SU-DHL-6 (cell line): Measurements from ENCODE around the gene GCDH.

Experiments
- H2AFZ ChIP-seq: fragments of 200-600 bp; sonication (generic); 2 replicates; pipeline ENCODE4 v1.6.1; 2014; ENCODE audit warnings: low read depth, mild to moderate bottlenecking, moderate library complexity, mixed read lengths, antibody characterized with exemption, low read length; ENCODE audit not compliant: severe bottlenecking
- H3F3A ChIP-seq: fragments of 200-600 bp; shearing (Covaris generic); 2 replicates; pipeline ENCODE4 v1.6.0; 2016; ENCODE audit warnings: antibody characterized with exemption, mild to moderate bottlenecking; ENCODE audit not compliant: insufficient read depth
- H3K27ac ChIP-seq: fragments of 200-600 bp; sonication (generic); 2 replicates; pipeline ENCODE4 v1.5.1; 2016; ENCODE audit warnings: low read depth, mild to moderate bottlenecking, low read length, moderate library complexity, mixed read lengths
- H3K27me3 ChIP-seq: fragments of 200-600 bp; sonication (generic), shearing (Covaris generic); 2 replicates; pipeline ENCODE4 v1.6.0; 2014; ENCODE audit warnings: mild to moderate bottlenecking, low read length
- H3K36me3 ChIP-seq: fragments of 200-600 bp; sonication (generic); 2 replicates; pipeline ENCODE4 v1.6.1; 2014; ENCODE audit warnings: mild to moderate bottlenecking, low read length, mixed read lengths
- H3K4me2 ChIP-seq: fragments of 300-600, 200-600 bp; shearing (Covaris generic), sonication (generic); 2 replicates; pipeline ENCODE4 v1.6.0; 2014; ENCODE audit warnings: low read length, low read depth, mild to moderate bottlenecking; ENCODE audit not compliant: poor library complexity, severe bottlenecking
- H3K4me3 ChIP-seq: fragments of 200-600 bp; sonication (generic); 2 replicates; pipeline ENCODE4 v1.5.1; 2014; ENCODE audit warnings: antibody characterized with exemption, low read length, mild to moderate bottlenecking, mixed read lengths; ENCODE audit not compliant: insufficient read depth, poor library complexity, severe bottlenecking
- H3K79me2 ChIP-seq: fragments of 200-600 bp; sonication (generic); 2 replicates; pipeline ENCODE4 v1.6.1; 2014; ENCODE audit warnings: mild to moderate bottlenecking, low read length, moderate library complexity; ENCODE audit not compliant: insufficient read depth
- H3K9ac ChIP-seq: fragments of 200-600 bp; sonication (generic); 2 replicates; pipeline ENCODE4 v1.7.0; 2014; ENCODE audit warnings: mild to moderate bottlenecking, low read length
- H3K9me2 ChIP-seq: fragments of 200-600 bp; sonication (generic); replicated peaks from 2 replicates; pipeline ENCODE4 v1.6.1; 2014; ENCODE audit warnings: low read length; ENCODE audit not compliant: insufficient read depth
- H3K9me3 ChIP-seq: fragments of 200-600 bp; sonication (generic); 2 replicates; pipeline ENCODE4 v1.6.1; 2014; ENCODE audit warnings: low read length, mixed read lengths; ENCODE audit not compliant: insufficient read depth
- H4K20me1 ChIP-seq: fragments of 200-600 bp; sonication (generic); 2 replicates; pipeline ENCODE4 v1.6.1; 2014; ENCODE audit warnings: low read depth, mild to moderate bottlenecking, antibody characterized with exemption, low read length, moderate library complexity, mixed read lengths
- CTCF ChIP-seq: fragments of 200-600 bp; sonication (generic); IDR thresholded peaks from one replicate; pipeline ENCODE4 v1.5.1; 2017; ENCODE audit warnings: antibody characterized with exemption, mild to moderate bottlenecking, low read length, moderate library complexity; ENCODE audit not compliant: insufficient read depth, poor library complexity, severe bottlenecking
- EZH2phosphoT487 ChIP-seq: fragments of 200-600 bp; sonication (generic), shearing (Covaris generic); conservative IDR thresholded peaks from 2 replicates; pipeline ENCODE4 v1.6.1; 2018; ENCODE audit warnings: mild to moderate bottlenecking, antibody characterized with exemption, low read length, moderate library complexity, mixed read lengths

Gene GCDH

GRCh38 chr19:12940897-12941296, 49.9 kb downstream of the GCDH start:
- TF ChIP-seq EZH2phosphoT487 (no peak), CTCF (no peak)
- Histone ChIP-seq H3K9me2 (no peaks in the 10 kb centered on the region), H3K4me2 (peak overlapping the region; percentile 85), H3K27ac (peak overlapping the region; percentile 69), H3K27me3 (no peaks in the 10 kb centered on the region), H3K9ac (peak overlapping the region; percentile 98), H3K36me3 (peaks cover 34% of the 10 kb centered on the region), H3K4me3 (peak overlapping the region; percentile 73), H4K20me1 (peaks cover 14% of the 10 kb centered on the region), H3K9me3 (no peaks in the 10 kb centered on the region), H3K79me2 (peaks cover 28% of the 10 kb centered on the region), H2AFZ (no peak overlapping the region), H3F3A (peaks cover 88% of the 10 kb centered on the region)

DNA sequence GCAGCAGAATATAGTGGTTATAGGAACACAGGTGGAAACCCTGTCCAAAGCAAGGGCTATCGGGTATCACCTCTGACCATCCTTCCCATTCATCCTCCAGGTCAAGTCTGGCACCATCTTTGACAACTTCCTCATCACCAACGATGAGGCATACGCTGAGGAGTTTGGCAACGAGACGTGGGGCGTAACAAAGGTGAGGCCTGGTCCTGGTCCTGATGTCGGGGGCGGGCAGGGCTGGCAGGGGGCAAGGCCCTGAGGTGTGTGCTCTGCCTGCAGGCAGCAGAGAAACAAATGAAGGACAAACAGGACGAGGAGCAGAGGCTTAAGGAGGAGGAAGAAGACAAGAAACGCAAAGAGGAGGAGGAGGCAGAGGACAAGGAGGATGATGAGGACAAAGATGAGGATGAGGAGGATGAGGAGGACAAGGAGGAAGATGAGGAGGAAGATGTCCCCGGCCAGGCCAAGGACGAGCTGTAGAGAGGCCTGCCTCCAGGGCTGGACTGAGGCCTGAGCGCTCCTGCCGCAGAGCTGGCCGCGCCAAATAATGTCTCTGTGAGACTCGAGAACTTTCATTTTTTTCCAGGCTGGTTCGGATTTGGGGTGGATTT, 52.6 kb downstream of the GCDH start:
- Histone ChIP-seq H3K9me3 (no peaks in the 10 kb centered on the region), H4K20me1 (peaks cover 14% of the 10 kb centered on the region), H3K36me3 (peaks cover 38% of the 10 kb centered on the region), H3K79me2 (peaks cover 54% of the 10 kb centered on the region), H3K27ac (peak overlapping the region; percentile 5; the same call in 1 of the 2 replicates), H3K4me2 (peak overlapping the region; percentile 14), H3K9ac (no peak overlapping the region), H3K9me2 (no peaks in the 10 kb centered on the region), H3K27me3 (no peaks in the 10 kb centered on the region), H2AFZ (no peak overlapping the region), H3K4me3 (no peak overlapping the region), H3F3A (peaks cover 76% of the 10 kb centered on the region)
- TF ChIP-seq CTCF (no peak), EZH2phosphoT487 (no peak)

- Histone ChIP-seq H3K4me2 (peak overlapping the region; percentile 48), H3K79me2 (peaks cover 51% of the 10 kb centered on the region), H3K9ac (no peak overlapping the region), H3K9me3 (no peaks in the 10 kb centered on the region), H3K27me3 (no peaks in the 10 kb centered on the region), H3K9me2 (no peaks in the 10 kb centered on the region), H4K20me1 (peaks cover 13% of the 10 kb centered on the region), H3F3A (peaks cover 69% of the 10 kb centered on the region), H3K27ac (peak overlapping the region; percentile 77), H3K36me3 (peaks cover 32% of the 10 kb centered on the region), H2AFZ (no peak overlapping the region), H3K4me3 (no peak overlapping the region)
- TF ChIP-seq CTCF, result no peak
- TF ChIP-seq EZH2phosphoT487, result no peak
Measured at GRCh38 chr19:12944104-12944674, 53.2 kb downstream of the GCDH start.
